COLO668 (cell line): ENCODE data around the gene DAGLB.
"Not testable (repeated sequence)": the region's sequence is repeated elsewhere in the genome, so short reads cannot be mapped to it uniquely, and the experiment has no call there.

Experiments
- DNase-seq: peaks from one replicate; lab custom pipeline; 2025; ENCODE audit not compliant: unreplicated experiment; lab: John Stamatoyannopoulos, UW

The DAGLB gene

GRCh38 chr7:6447581-6448199 is at the start of gene DAGLB:
DAGLB (minus strand) TSS chr7:6447954; CDS start chr7:6447842, 112 bp downstream.
- peak; percentile 99 for DNase-seq

- DNase-seq, result no peak
These were observed 49.8 kb upstream of the DAGLB start for GRCh38 chr7:6497637-6497905.

- peak; percentile 63 for DNase-seq
These were observed 49.3 kb upstream of the DAGLB start for GRCh38 chr7:6496842-6497636.

DNA sequence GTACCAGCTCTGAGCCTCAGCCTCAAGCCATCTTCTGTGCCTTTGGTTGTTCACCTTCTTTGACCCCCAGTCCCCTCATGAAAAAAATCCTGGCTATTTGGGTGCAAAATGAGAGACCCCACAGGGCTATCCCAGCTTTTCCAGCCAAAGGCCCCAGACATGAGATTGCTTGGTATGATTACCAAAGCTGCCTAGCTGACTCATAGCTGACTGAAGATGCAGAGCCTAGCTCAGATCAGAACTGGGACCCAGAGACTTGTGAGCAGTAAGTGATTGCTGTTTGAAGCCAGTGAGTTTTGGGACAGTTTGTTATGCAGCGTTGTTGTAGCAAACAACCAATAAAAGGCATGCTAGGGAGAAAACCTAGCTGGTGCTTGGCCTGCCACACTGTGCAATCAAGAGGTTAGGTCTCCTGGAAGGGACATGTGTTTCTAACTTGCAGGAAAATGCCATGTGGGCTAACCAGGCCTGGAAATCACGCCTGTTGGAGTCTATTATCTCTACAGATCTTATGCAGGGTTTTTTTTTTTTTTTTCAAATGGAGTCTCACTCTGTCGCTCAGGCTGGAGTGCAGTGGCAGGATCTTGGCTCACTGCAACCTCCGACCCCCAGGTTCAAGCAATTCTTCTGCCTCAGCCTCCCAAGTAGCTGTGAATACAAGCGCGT is 48.0 kb upstream of the DAGLB start:
- DNase-seq, result no peak

DNA sequence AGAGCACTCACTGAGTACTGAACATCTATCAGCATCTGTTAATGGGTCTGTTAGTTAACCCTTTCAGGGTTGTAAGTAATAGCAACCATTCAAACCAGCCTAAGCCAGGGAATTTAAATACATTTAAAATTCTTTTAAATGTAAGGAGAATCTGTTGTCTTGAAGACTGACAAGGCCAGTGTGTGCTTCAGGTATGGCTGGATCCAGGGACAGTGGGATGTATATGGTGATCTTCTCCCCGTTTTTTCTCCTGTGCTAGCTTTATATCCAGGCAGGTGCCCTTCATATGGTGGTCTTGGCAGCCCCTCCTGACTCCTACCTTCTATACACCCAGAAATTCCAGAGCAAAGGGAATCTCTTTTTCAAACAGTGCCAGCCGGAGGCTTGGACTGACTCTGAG is 46.6 kb upstream of the DAGLB start:
- DNase-seq, result no peak

- no peak for DNase-seq
These were observed 43.4 kb upstream of the DAGLB start for GRCh38 chr7:6491194-6491593.

GRCh38 chr7:6489612-6490011 is 41.9 kb upstream of the DAGLB start:
- DNase-seq, result no peak

DNA sequence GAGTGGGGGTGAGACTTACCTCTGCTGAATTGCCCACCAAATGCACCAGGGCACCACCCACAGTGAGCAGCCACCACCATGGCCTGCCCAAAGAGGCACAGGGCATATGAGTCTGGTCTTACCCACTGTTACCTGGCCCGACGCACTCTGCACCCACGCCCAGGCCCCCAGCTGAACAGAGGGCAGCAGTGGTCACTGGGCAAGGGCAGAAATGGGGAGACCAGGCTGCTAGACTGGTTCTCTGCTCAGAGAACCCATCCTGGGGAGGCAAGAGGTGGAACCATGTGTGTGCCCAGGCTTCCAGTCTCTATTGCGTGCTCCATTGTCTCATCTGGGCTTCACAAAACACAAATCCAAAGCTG is 39.4 kb upstream of the DAGLB start:
- DNase-seq, result no peak

DNA sequence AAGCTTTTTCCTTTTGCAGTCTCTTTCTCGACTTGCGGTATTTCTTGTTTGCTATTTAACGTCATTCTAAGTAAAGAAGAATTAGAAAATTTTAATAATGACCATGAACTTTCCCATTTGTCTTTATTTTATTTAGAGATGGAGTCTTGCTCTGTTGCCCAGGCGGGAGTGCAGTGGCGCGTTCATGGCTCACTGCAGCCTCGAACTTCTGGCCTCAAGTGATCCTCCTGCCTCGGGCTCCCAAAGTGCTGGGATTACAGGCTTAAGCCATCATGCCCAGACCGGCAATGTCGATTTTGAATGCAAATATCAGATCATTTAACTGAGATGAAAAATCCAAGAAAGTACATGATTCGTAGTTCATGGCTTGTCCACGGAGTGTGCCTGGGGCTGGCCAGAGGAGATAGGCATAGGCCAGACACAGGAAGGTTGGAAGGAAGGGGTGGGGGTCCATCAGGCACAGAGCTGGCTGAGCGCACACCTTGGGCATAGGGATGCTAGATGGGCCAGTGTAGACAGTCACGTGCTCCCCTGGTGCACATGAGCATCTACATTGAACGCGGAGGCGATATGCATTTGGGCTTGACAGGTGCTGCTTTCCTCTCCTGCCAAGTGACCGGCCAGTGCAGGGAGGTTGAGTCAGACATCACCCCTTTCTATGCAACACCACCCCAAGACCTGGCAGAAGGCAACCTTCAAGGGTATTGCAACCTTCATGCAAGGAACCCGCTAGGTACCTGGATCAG is 38.9 kb upstream of the DAGLB start:
- DNase-seq, result no peak

DNA sequence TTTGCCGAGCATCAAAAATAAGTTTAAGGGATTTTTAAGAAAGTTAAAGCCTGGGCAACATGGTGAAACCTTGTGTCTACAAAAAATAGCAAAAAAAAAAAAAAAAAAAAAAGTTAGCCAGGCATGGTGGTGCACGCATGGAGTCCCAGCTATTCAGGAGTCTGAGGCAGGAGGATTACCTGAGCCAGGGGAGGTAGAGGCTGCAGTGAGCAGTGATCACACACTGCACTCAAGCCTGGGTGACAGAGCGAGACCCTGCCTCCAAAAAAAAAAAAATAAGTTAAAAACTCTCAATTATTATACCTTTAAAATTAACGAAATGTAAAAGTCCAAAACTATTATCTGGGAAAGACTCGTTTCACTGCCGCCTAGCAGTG is 35.0 kb upstream of the DAGLB start:
- DNase-seq, result no peak

DNA sequence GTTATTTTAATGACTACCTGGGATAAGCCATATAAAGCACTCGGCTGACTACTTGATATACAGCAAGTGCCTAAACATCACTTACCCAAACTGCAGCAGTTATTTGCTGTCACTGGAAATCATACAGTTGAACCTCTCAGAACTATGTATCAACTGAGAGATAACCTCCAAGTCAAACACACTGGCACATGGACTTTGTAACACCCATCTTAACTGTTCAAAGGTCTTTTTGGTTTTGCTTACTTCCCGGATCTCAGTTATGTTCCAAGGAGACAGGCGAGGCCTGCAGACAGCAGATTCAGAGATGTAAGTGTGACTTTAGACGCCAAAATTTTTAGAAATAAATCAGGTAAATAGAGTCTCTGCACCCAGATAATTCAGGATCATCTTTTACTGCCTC is 34.6 kb upstream of the DAGLB start:
- no peak for DNase-seq

- DNase-seq, result no peak
These were observed 33.7 kb upstream of the DAGLB start for GRCh38 chr7:6481445-6481844.

DNA sequence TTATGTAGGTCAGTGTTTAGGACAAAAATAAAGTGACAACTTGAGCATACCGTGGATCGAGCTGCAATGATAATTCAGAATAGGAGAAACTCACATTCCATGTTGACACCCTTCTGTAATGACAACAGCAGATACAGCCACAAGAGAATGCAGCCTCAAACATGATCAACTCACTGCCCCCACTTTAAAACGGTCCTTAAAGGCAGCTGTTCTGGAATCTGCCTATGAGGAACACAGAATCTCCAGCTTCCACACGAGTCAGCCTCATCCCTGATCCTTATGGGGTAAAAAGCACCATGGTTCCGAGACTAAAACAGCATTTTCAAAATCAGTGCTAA is 32.5 kb upstream of the DAGLB start:
- no peak for DNase-seq

DNA sequence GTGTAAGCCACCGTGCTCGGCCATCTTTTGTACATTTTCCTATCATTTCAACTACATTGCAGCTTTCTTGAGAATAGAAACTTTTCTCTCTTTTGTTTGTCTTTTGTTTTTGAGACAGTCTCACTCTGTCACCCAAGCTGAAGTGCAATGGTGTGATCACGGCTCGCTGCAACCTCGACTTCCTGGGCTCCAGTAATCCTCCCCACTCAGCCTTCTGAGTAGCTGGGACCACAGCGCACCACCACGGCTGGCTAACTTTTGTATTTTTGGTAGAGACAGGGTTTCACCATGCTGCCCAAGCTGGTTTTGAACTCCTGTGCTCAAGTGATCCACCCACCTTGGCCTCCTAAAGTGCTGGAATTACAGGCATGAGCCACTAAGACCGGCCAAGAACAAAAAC is 31.3 kb upstream of the DAGLB start:
- no peak for DNase-seq

GRCh38 chr7:6478186-6478585 is 30.4 kb upstream of the DAGLB start:
- no peak for DNase-seq

DNA sequence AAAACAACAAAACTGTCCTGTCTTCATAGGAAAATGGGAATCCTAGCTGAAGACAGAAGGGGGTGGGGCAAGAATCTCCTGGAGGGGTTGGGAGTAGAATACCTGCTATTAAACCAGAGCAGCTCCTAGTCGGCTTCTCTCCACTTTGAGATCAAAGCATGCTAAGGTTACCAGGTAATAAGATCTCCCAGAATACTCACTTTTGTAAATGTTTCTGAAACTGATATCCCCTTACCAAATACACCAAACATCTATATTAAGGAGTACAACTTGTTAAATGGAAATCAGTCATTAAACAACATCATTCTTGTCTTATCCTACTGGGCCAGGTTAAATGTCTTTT is 29.5 kb upstream of the DAGLB start:
- DNase-seq, result no peak

DNA sequence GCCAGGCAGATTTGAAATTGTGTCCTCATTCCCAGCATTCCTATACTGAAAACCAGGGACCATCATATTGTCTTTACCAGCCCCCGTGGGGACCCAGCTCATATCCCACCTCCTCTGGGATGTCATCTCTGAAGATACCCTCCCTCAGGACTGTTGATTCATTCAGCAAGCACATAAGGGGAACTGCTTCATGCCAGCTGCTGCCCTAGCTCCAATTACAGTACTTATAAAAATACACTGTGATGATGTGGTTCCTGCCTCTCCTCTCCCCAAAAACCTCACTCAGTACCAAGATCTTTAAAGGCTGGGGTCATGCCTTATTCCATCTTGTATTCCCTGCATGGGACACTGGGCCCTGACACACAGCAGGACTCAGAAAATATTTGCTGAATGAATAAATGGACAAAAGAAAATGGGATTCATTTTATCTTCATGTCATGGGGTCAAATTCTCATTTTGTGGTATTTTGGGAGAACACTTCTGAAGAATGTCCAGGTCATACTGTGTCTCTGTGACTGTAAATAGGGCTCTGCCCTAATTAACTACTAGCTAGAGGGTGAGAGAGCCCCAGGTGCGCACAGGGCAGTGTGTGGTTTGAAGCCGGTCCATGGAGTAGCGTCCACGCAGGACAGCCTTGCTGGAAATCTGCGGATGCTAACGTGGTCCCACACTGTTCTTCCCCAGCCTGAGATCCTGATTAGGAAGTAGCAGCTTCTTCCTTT is 29.0 kb upstream of the DAGLB start:
- DNase-seq, result no peak

DNA sequence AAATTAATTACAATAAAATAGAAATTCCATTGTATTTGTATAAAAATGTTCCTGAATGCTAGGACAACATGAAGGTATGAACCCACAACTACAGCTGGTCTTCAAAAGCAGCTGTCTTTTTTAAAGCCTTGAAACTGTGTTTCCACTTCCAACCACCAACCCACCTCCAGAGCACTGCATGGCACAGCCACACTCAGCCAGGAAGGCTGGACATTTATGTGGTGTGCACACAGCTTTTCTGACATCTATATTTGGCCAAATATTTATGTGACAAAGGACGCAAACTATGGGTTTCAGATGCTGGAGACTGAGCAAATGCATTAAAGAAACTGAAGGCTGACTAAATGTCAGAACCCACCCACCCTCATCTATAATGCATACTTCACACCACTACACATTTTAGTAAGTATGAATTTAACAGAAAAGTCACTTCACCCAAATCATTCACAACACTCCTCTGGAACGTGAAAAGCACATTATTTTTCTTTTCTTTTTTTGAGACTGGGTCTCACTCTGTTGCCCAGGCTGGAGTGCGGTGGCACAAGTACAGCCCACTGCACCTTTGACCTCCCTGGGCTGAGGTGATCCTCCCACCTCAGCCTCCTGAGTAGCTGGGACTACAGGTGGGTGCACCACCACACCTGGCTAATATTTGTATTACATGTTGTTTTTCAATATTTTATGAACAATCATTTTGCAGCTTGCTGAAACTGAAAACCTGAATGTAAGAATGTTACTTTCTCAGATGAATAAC is 27.9 kb upstream of the DAGLB start:
- no peak for DNase-seq

- DNase-seq, result no peak
These were observed 18.1 kb upstream of the DAGLB start for GRCh38 chr7:6465862-6466261.

GRCh38 chr7:6463609-6464008 is 15.9 kb upstream of the DAGLB start:
- DNase-seq, result not testable (repeated sequence)
